Aorta (tissue), 5 donors: Measurements from ENCODE around the gene CD53. TPM values are rescaled to one million over a fixed set of nuclear protein-coding genes. Genes with fewer than 3 reads are reported as not detected.
"Not testable (repeated sequence)": the region's sequence is repeated elsewhere in the genome, so short reads cannot be mapped to it uniquely, and the experiment has no call there.

ENCODE experiments used
- ATAC-seq: fragments of 200-7000 bp; cut with Tn5 transposase; one replicate; pipeline ENCODE4 v1.9.1; 2022; ENCODE audit warnings: moderate library complexity; ENCODE audit not compliant: low FRiP score
- DNase-seq, 2 donors: peaks; one replicate each; pipeline ENCODE4 v3.0.0-alpha.2; 2020
- H3K27ac ChIP-seq, 2 donors: one replicate each; pipeline ENCODE4 v1.5.1; 2013; ENCODE audit warnings: low read length in 2 of 2, mild to moderate bottlenecking in 2 of 2, moderate library complexity in 2 of 2, control low read depth in 1 of 2, inconsistent platforms in 1 of 2, low read depth in 1 of 2
- H3K27me3 ChIP-seq, 2 donors: one replicate each; pipeline ENCODE4 v1.6.1; 2013; ENCODE audit warnings: control low read depth in 1 of 2, low read length in 1 of 2, mild to moderate bottlenecking in 1 of 2, moderate library complexity in 1 of 2; ENCODE audit not compliant: insufficient read depth in 2 of 2, control insufficient read depth in 1 of 2
- H3K36me3 ChIP-seq, 2 donors: one replicate each; pipeline ENCODE4 v1.6.1; 2013; ENCODE audit warnings: control low read depth in 1 of 2, low read length in 1 of 2, mild to moderate bottlenecking in 1 of 2; ENCODE audit not compliant: insufficient read depth in 2 of 2, control insufficient read depth in 1 of 2
- H3K4me1 ChIP-seq, 2 donors: one replicate each; pipeline ENCODE4 v1.6.1; 2013; ENCODE audit warnings: low read length in 2 of 2, control low read depth in 1 of 2, mild to moderate bottlenecking in 1 of 2, moderate library complexity in 1 of 2; ENCODE audit not compliant: insufficient read depth in 2 of 2, control insufficient read depth in 1 of 2
- H3K4me3 ChIP-seq, 2 donors: one replicate each; pipeline ENCODE4 v1.5.1; 2013; ENCODE audit warnings: low read length in 2 of 2, control low read depth in 1 of 2, mild to moderate bottlenecking in 1 of 2
- H3K9me3 ChIP-seq: one replicate; pipeline ENCODE4 v1.6.1; 2013; ENCODE audit warnings: mild to moderate bottlenecking, low read length; ENCODE audit not compliant: control insufficient read depth
- WGBS, 2 donors: extraction: QIAGEN DNeasy Blood & Tissue Kit; methylation state at CpG; one replicate each; pipeline ENCODE4 v1.1.7; 2013; 5-methylcytosine and 5-hydroxymethylcytosine counted together
- intact Hi-C, 2 donors: fragments of 100-400 bp; cut with DNase I; formaldehyde crosslinking; loops; one replicate each; pipeline versions ENCODE4 v1.14.2 to v1.15.0; 2022
- polyA plus RNA-seq, 2 donors: library from polyadenylated mRNA; stranded (reverse); fragments of 200-250 nt; gene quantifications; one replicate each; pipeline ENCODE4 v1.2.3, GENCODE V29; 2013
- total RNA-seq, 2 donors: library from RNA; stranded (reverse); fragmentation: NEBNext Ultra II Directional; extraction: Animal tissue kit (Norgen Biotek cat#: 25700); gene quantifications; one replicate each; pipeline ENCODE4 v1.2.1, GENCODE V29; 2021
- donor health status: healthy with polysubstance abuse.
- donor health status: Bipolar disorder and iron deficiency.
- donor health status: DM: no; HTN: no; CAD: no.
- donor health status: DM: no; HTN: no; CAD: no.
- donor health status: DM: yes; HTN: yes; CAD: no.

Gene CD53
- total and polyA plus RNA-seq, 4 donors: 8.0 to 50.7 (median 43.8) TPM

DNA sequence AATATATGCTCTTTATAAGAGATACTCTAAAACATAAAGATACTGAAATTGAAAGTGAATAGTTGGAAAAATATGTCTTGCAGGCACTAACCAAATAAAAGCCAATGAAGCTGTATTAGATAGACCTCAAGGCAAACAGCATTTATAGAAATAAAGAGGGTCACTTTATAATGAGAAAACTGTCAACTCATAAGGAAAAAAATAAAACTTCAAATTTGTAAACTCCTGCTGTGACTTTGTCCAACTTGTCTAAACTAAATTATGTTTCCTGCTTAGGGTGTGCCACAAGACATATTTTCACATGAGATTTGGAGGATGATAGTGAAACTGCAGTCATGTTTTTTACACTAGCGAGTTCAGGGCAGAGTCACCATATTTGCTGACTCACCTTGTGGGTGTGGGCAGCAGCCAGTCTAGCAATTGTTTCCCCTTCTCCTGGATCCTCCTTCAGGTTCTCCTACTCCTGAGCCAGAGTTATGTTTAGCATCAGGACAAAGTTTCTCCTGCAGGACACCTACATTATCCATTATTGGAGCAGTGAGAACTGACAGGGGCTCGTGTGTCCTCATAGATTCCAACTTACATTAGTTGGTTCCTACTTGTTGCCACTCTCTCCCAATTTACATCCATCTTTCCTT, 43.8 kb downstream of the CD53 start:
- no peak overlapping the region for H3K27ac ChIP-seq
- no peak for ATAC-seq
- intact Hi-C loops: no loop called here

DNA sequence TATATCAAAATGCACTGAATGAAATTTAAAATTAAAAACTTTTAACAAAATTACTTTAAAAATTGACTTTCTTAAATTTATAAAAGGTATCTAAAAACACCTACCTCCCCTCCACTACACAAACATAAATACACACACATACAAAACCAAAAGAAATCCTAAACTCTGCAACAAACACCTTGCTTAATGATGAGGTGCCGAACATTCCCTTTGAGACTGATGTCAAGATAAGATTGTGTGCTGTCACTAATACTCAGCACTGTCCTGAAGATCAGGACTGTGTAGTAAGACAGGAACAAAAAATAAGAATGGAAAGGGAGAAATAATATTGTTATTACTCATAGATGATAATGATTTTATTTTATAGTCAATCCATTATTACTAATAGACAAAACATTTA, 45.1 kb downstream of the CD53 start:
- Histone ChIP-seq H3K27ac (no peak overlapping the region), H3K4me3 (no peak overlapping the region), H3K27me3 (no peaks in the 10 kb centered on the region), H3K4me1 (no peaks in the 10 kb centered on the region), H3K9me3 (peaks cover 2% of the 10 kb centered on the region), H3K36me3 (no peaks in the 10 kb centered on the region)
- ATAC-seq (no peak), DNase-seq (no peak)
- intact Hi-C loops: no loop called here
- WGBS, 2 donors: 85 to 97% methylated on average over 1 of the region's 1 CpG

More for the DNA sequence above, 43.8 kb downstream of the CD53 start:
- no peaks in the 10 kb centered on the region for H3K36me3 ChIP-seq
- no peaks in the 10 kb centered on the region for H3K4me1 ChIP-seq
- no peak for DNase-seq
- no peaks in the 10 kb centered on the region for H3K27me3 ChIP-seq
- WGBS, 2 donors: 30 to 43% methylated on average over 2 of the region's 2 CpGs
- H3K9me3 ChIP-seq: no peaks in the 10 kb centered on the region
- no peak overlapping the region for H3K4me3 ChIP-seq

DNA sequence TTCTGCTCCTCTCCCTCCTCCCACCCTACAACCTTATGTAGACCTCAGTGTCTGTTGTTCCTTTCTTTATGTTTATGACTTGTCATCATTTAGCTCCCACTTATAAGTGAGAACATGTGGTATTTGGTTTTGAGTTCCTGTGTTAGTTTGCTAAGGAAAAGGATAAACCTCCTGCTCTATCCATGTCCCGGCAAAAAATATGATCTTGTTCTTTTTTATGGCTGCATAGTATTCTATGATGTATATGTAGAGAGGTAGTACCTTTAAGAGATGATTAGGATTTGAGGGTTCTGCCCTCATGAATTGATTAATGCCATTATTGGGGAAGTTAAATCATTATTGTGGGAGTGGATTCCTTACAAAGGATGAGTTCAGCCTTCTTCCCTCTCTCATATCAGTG, 49.0 kb downstream of the CD53 start:
- Histone ChIP-seq H3K9me3 (peaks cover 2% of the 10 kb centered on the region), H3K27ac (no peak overlapping the region), H3K36me3 (no peaks in the 10 kb centered on the region), H3K4me3 (no peak overlapping the region), H3K27me3 (no peaks in the 10 kb centered on the region), H3K4me1 (no peaks in the 10 kb centered on the region)
- intact Hi-C loops: no loop called here
- DNase-seq: no peak
- 79 to 86% methylated on average over 1 of the region's 1 CpG for WGBS, 2 donors
- ATAC-seq: no peak

DNA sequence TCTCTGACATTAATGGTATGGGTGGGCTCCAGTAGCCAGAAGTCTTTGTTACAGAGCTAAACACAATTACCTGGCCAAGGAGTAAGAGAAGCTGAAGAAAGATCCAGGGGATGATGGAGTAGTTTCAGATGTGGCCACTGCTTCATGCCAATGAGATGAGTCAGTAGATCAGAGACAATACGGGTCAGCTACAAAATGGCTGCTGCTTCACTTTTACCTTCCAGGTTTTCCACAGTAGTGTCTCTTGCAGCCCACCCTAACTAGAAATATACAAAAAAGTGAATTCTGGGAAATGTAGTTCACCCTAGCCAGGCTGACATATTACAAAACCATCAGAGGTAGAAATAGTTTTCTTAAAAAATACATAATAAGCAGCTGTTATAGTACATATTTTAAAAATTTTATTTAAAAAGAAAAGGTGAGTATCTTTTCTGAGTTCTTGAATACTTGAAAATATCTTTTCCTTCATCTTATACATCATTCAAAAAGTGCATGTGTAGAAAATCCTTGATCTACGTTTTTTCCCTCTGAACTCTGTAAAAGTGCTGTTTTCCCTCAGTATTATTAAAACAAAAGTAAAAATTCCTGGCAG, 54.6 kb downstream of the CD53 start:
- ATAC-seq (no peak), DNase-seq (no peak)
- no peaks in the 10 kb centered on the region for H3K36me3 ChIP-seq
- 55 to 60% methylated on average over 2 of the region's 2 CpGs for WGBS, 2 donors
- no peak overlapping the region for H3K4me3 ChIP-seq
- H3K9me3 ChIP-seq: peaks cover 2% of the 10 kb centered on the region
- no peaks in the 10 kb centered on the region for H3K27me3 ChIP-seq
- H3K4me1 ChIP-seq: no peaks in the 10 kb centered on the region
- intact Hi-C loops: no loop called here
- H3K27ac ChIP-seq: no peak overlapping the region

DNA sequence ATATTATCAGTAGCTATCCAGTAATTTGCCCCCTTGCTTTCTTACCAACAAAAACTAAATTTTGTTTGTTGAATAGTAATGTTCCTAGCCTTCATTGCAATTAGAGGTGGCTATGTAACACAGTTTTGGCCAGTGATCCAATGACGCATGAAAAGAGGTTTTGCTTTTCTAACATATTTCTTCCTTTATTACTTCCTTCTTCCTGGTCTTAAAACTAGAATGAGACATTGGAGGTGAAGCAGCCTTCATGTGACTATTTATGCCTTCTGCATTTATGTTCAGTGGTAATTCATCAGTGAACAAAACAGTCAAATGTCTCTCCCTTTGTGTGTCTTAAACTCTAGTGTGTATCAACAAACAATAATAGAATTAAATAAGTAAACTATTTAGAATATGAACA, 55.2 kb downstream of the CD53 start:
- 63 to 80% methylated on average over 1 of the region's 1 CpG for WGBS, 2 donors
- Histone ChIP-seq H3K27me3 (no peaks in the 10 kb centered on the region), H3K27ac (no peak overlapping the region), H3K4me3 (no peak overlapping the region), H3K4me1 (no peaks in the 10 kb centered on the region), H3K9me3 (no peaks in the 10 kb centered on the region), H3K36me3 (no peaks in the 10 kb centered on the region)
- intact Hi-C loops: no loop called here
- ATAC-seq: no peak
- DNase-seq: no peak

DNA sequence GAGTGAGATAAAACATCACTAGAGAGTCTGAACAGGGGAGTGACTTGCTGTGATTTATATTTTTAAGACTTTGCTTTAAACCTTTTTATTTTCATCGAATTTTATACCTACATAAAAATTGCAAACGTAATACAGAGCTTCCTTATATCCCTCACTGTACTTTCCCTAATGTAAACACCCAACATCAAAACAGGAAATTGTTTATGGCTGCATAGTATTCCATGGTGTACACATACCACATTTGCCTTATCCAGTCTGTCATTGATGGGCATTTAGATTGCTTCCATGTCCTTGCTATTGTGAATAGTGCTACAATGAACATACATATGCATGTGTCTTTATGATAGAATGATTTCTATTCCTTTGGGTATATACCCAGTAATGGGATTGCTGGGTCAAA, 56.0 kb downstream of the CD53 start:
- Histone ChIP-seq H3K4me1 (no peaks in the 10 kb centered on the region), H3K9me3 (peaks cover 6% of the 10 kb centered on the region), H3K4me3 (no peak overlapping the region), H3K27me3 (no peaks in the 10 kb centered on the region), H3K27ac (no peak overlapping the region), H3K36me3 (no peaks in the 10 kb centered on the region)
- intact Hi-C loops: no loop called here
- WGBS, 2 donors: 40 to 44% methylated on average over 2 of the region's 2 CpGs
- no peak for ATAC-seq
- no peak for DNase-seq

DNA sequence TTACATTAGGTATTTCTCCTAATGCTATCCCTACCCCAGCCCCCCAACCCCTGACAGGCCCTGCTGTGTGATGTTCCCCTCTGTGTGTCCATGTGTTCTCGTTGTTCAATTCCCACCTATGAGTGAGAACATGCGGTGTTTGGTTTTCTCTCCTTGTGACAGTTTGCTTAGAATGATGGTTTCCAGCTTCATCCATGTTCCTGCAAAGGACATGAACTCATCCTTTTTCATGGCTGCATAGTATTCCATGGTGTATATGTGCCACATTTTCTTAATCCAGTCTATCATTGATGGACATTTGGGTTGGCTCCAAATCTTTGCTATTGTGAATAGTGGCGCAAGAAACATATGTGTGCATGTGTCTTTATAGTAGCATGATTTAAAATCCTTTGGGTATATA, 58.1 kb downstream of the CD53 start:
- not testable (repeated sequence) for DNase-seq, H3K36me3 ChIP-seq, H3K27ac ChIP-seq, H3K27me3 ChIP-seq, ATAC-seq, H3K4me3 ChIP-seq, H3K9me3 ChIP-seq, H3K4me1 ChIP-seq
- intact Hi-C loops: loop anchor here in 1 of 2 donors (10.0 kb wide), 1 partner anchor 54 kb away; no protein-coding TSS in a partner anchor
- WGBS, 2 donors: 73 to 77% methylated on average over 3 of the region's 3 CpGs

DNA sequence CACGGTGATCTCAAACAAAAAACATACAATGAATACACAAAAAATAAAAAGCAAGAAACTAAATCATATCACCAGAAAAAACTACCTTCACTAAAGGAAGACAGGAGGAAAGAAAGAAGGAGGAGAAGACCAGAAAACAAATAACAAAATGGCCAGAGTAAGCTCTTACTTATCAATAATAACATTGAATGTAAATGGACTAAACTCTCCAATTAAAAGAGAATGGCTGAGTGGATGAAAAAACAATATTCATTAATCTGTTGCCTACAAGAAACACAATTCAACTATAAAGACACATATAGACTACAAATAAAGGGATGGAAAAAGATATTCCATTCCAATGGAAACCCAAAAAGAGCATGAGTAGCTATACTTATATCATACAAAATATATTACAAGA, 63.6 kb downstream of the CD53 start:
- no peak for DNase-seq
- WGBS, 2 donors: 60 to 77% methylated on average over 1 of the region's 1 CpG
- intact Hi-C loops: loop anchor here in 1 of 2 donors (10.0 kb wide), 1 partner anchor 48 kb away; no protein-coding TSS in a partner anchor
- Histone ChIP-seq H3K27me3 (no peaks in the 10 kb centered on the region), H3K9me3 (peaks cover 7% of the 10 kb centered on the region), H3K4me1 (no peaks in the 10 kb centered on the region), H3K27ac (no peak overlapping the region), H3K36me3 (no peaks in the 10 kb centered on the region), H3K4me3 (no peak overlapping the region)
- no peak for ATAC-seq

DNA sequence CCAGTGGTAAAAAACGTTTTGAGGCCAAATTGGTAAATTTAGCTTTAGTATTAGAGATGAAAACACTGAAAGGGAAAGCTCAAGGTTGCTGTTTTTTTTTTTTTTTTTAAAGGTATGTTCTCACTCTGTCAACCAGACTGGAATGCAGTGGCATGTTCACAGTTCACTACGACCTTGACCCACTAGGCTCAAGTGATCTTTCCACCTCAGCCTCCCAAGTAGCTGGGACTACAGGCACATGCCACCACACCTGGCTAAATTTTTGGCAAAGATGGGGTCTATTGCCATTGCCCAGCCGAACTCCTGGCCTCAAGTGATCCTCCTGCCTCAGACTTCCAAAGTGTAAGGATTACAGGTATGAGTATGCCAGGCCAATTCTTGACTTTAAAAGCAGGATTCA, 71.9 kb downstream of the CD53 start:
- Histone ChIP-seq H3K9me3 (no peaks in the 10 kb centered on the region), H3K4me3 (no peak overlapping the region), H3K27ac (no peak overlapping the region), H3K36me3 (peaks cover 0 to 2% of the 10 kb centered on the region in 2 donors), H3K4me1 (no peaks in the 10 kb centered on the region), H3K27me3 (no peaks in the 10 kb centered on the region)
- WGBS, 2 donors: 57 to 68% methylated on average over 3 of the region's 3 CpGs
- no peak for DNase-seq
- intact Hi-C loops: no loop called here
- no peak for ATAC-seq
